H9 (cell line): ENCODE data around the gene CEP68. TPM values are rescaled to one million over a fixed set of nuclear protein-coding genes. Genes with fewer than 3 reads are reported as not detected.

Experiments
- DNase-seq: peaks from one replicate; pipeline ENCODE4 v3.0.0-alpha.2; 2017
- H2AFZ ChIP-seq: one replicate; pipeline ENCODE4 v1.6.1; 2013; ENCODE audit warnings: mild to moderate bottlenecking, low read length, control low read depth, moderate library complexity
- H2AK5ac ChIP-seq: 2 replicates; pipeline ENCODE4 v1.6.1; 2013; ENCODE audit warnings: low read length, control low read depth, mixed read lengths; ENCODE audit not compliant: insufficient read length
- H2BK120ac ChIP-seq: one replicate; pipeline ENCODE4 v1.6.1; 2013; ENCODE audit warnings: low read depth, mild to moderate bottlenecking, low read length, control low read depth, inconsistent platforms; ENCODE audit not compliant: poor library complexity, severe bottlenecking
- H2BK12ac ChIP-seq: 2 replicates; pipeline ENCODE4 v1.6.1; 2013; ENCODE audit warnings: low read length, control low read depth, mixed read lengths, low read depth; ENCODE audit not compliant: insufficient read length
- H2BK15ac ChIP-seq: 2 replicates; pipeline ENCODE4 v1.6.1; 2013; ENCODE audit warnings: low read depth, low read length, control low read depth
- H2BK20ac ChIP-seq: one replicate; pipeline ENCODE4 v1.6.1; 2013; ENCODE audit warnings: low read depth, mild to moderate bottlenecking, low read length, control low read depth, inconsistent platforms; ENCODE audit not compliant: poor library complexity, severe bottlenecking
- H2BK5ac ChIP-seq: 2 replicates; pipeline ENCODE4 v1.6.1; 2013; ENCODE audit warnings: low read length, control low read depth, mixed read lengths; ENCODE audit not compliant: insufficient read length
- H3K14ac ChIP-seq: 2 replicates; pipeline ENCODE4 v1.6.1; 2013; ENCODE audit warnings: low read length, control low read depth; ENCODE audit not compliant: insufficient read depth
- H3K18ac ChIP-seq: 2 replicates; pipeline ENCODE4 v1.6.1; 2013; ENCODE audit warnings: low read depth, mild to moderate bottlenecking, mixed read lengths, low read length, control low read depth; ENCODE audit not compliant: insufficient read length
- H3K23ac ChIP-seq: 2 replicates; pipeline ENCODE4 v1.6.1; 2013; ENCODE audit warnings: low read length, control low read depth, mixed read lengths, low read depth; ENCODE audit not compliant: insufficient read length
- H3K23me2 ChIP-seq: 2 replicates; pipeline ENCODE4 v1.6.1; 2013; ENCODE audit warnings: low read depth, mild to moderate bottlenecking, mixed read lengths, low read length, control low read depth; ENCODE audit not compliant: insufficient read length, poor library complexity, severe bottlenecking
- H3K27ac ChIP-seq: 2 replicates; pipeline ENCODE4 v1.5.1; 2013; ENCODE audit warnings: low read length, control low read depth, mixed read lengths, low read depth; ENCODE audit not compliant: insufficient read length
- H3K27me3 ChIP-seq: 2 replicates; pipeline ENCODE4 v1.6.1; 2013; ENCODE audit warnings: low read length, control low read depth, inconsistent platforms; ENCODE audit not compliant: insufficient read depth
- H3K4ac ChIP-seq: 2 replicates; pipeline ENCODE4 v1.6.1; 2013; ENCODE audit warnings: low read depth, mild to moderate bottlenecking, control low read depth, inconsistent platforms, low read length, moderate library complexity
- H3K4me1 ChIP-seq: 2 replicates; pipeline ENCODE4 v1.6.1; 2013; ENCODE audit warnings: low read length, control low read depth, inconsistent platforms; ENCODE audit not compliant: insufficient read depth
- H3K4me2 ChIP-seq: 2 replicates; pipeline ENCODE4 v1.6.1; 2013; ENCODE audit warnings: low read length, control low read depth, mixed read lengths; ENCODE audit not compliant: insufficient read length, insufficient read depth
- H3K56ac ChIP-seq: 2 replicates; pipeline ENCODE4 v1.6.1; 2013; ENCODE audit warnings: low read depth, mild to moderate bottlenecking, mixed read lengths, low read length, control low read depth; ENCODE audit not compliant: insufficient read length
- H3K79me1 ChIP-seq: 2 replicates; pipeline ENCODE4 v1.6.1; 2013; ENCODE audit warnings: low read depth, mild to moderate bottlenecking, moderate library complexity, low read length, control low read depth, inconsistent platforms; ENCODE audit not compliant: insufficient read depth, poor library complexity, severe bottlenecking
- H3K79me2 ChIP-seq: 2 replicates; pipeline ENCODE4 v1.6.1; 2013; ENCODE audit warnings: low read length, control low read depth, inconsistent platforms; ENCODE audit not compliant: insufficient read depth
- H3K9ac ChIP-seq: 2 replicates; pipeline ENCODE4 v1.6.1; 2013; ENCODE audit warnings: low read length, control low read depth, mixed read lengths; ENCODE audit not compliant: insufficient read length; ENCODE audit errors: extremely low read depth
- H3K9me3 ChIP-seq: one replicate; pipeline ENCODE4 v1.6.1; 2013; ENCODE audit warnings: low read depth, low read length, inconsistent platforms; ENCODE audit not compliant: control insufficient read depth
- H3T11ph ChIP-seq: one replicate; pipeline ENCODE4 v1.6.1; 2013; ENCODE audit warnings: mild to moderate bottlenecking, low read length, control low read depth, inconsistent platforms
- H4K20me1 ChIP-seq: one replicate; pipeline ENCODE4 v1.6.1; 2013; ENCODE audit not compliant: control insufficient read depth, insufficient read length, insufficient read depth
- H4K5ac ChIP-seq: 2 replicates; pipeline ENCODE4 v1.6.1; 2013; ENCODE audit warnings: low read depth, mild to moderate bottlenecking, mixed read lengths, low read length, control low read depth; ENCODE audit not compliant: insufficient read length
- H4K8ac ChIP-seq: replicated peaks from 2 replicates; pipeline ENCODE4 v1.6.1; 2013; ENCODE audit warnings: low read length, control low read depth, mixed read lengths, low read depth; ENCODE audit not compliant: insufficient read length
- H4K91ac ChIP-seq: 2 replicates; pipeline ENCODE4 v1.6.1; 2013; ENCODE audit warnings: low read depth, mild to moderate bottlenecking, moderate library complexity, mixed read lengths, low read length, control low read depth; ENCODE audit not compliant: insufficient read length
- H3K27ac Mint-ChIP-seq, 3 experiments: 2 replicates in 2 of 3; 3 replicates in 1 of 3; pipeline ENCODE4 v1.8.0; 2020 to 2021; ENCODE audit warnings: mixed read lengths in 3 of 3, mild to moderate bottlenecking in 1 of 3, moderate library complexity in 1 of 3
- H3K27me3 Mint-ChIP-seq: 2 replicates; pipeline ENCODE4 v1.8.0; 2021; ENCODE audit warnings: low read depth, mild to moderate bottlenecking, moderate library complexity, mixed read lengths
- H3K36me3 Mint-ChIP-seq, 3 experiments: 2 replicates in 2 of 3; 3 replicates in 1 of 3; pipeline ENCODE4 v1.8.0; 2020 to 2021; ENCODE audit warnings: low read depth in 3 of 3, mixed read lengths in 3 of 3; ENCODE audit not compliant: insufficient read depth in 1 of 3
- H3K4me1 Mint-ChIP-seq, 2 experiments: 2 replicates each; pipeline ENCODE4 v1.8.0; 2020; ENCODE audit warnings: mixed read lengths in 2 of 2
- H3K4me3 Mint-ChIP-seq, 2 experiments: 2 replicates in 1 of 2; 3 replicates in 1 of 2; pipeline ENCODE4 v1.8.0; 2020 to 2021; ENCODE audit warnings: mild to moderate bottlenecking in 2 of 2, mixed read lengths in 2 of 2, moderate library complexity in 1 of 2
- H3K9me3 Mint-ChIP-seq, 2 experiments: 2 replicates in 1 of 2; 3 replicates in 1 of 2; pipeline ENCODE4 v1.8.0; 2020; ENCODE audit warnings: mild to moderate bottlenecking in 2 of 2, mixed read lengths in 2 of 2, moderate library complexity in 1 of 2
- WGBS: extraction: QIAGEN DNeasy Blood & Tissue Kit; methylation state at CpG from one replicate; pipeline ENCODE4 v1.1.7; 2013; ENCODE audit warnings: missing lambda C conversion rate, low lambda C conversion rate, mixed read lengths; ENCODE audit not compliant: insufficient read length; ENCODE audit errors: extremely low coverage; 5-methylcytosine and 5-hydroxymethylcytosine counted together
- total RNA-seq: library from RNA; stranded (reverse); gene quantifications from 2 replicates; pipeline ENCODE4 v1.2.1, GENCODE V29; 2021
- TF ChIP-seq, protein P1 (sequence below): fragments of 200-600 bp; sonication (generic); conservative IDR thresholded peaks from 3 replicates; pipeline ENCODE4 v1.8.0; 2021; ENCODE audit warnings: antibody characterized with exemption, mild to moderate bottlenecking

The CEP68 gene
- total RNA-seq, 1 experiment from 2014 or later, result 20.2 TPM

DNA sequence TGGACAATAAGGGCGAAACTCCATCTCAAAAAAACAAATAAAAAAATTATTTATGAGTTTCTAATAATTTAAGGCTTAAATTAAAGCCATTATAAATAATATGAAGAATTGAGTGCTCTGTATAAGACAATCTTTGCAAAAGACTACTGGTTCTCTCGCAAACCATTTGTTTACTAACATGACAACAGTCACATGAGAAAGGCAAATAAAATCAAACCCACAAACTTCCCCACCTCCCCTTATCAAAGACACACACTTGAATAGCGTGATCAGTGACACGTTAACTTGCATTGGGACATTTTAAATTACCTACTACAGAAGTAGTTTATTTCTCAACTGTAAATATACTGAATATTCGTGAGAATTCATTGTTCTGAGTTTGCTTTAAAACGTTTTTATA is 52.6 kb downstream of the CEP68 start:
- H3K14ac ChIP-seq, result no peak overlapping the region
- no peak overlapping the region for H2AK5ac ChIP-seq
- Mint-ChIP-seq H3K4me1 (peaks cover 0 to 3% of the 10 kb centered on the region in 2 experiments; a peak in 2 of 4 replicates), H3K9me3 (no peaks in the 10 kb centered on the region), H3K27me3 (no peaks in the 10 kb centered on the region), H3K27ac (no peak overlapping the region), H3K36me3 (peaks cover 1 to 16% (median 15%) of the 10 kb centered on the region in 3 experiments; a peak in 6 of 7 replicates), H3K4me3 (no peak overlapping the region)
- H3K27ac ChIP-seq, result no peak overlapping the region
- H3K79me2 ChIP-seq, result peaks cover 13% of the 10 kb centered on the region; the same call in 1 of the 2 replicates
- no peak overlapping the region for H2AFZ ChIP-seq
- H2BK12ac ChIP-seq, result no peak overlapping the region
- DNase-seq, result no peak
- H3K9me3 ChIP-seq, result no peaks in the 10 kb centered on the region
- H2BK120ac ChIP-seq, result no peak overlapping the region
- H4K8ac ChIP-seq, result no peak overlapping the region
- no peak overlapping the region for H2BK5ac ChIP-seq
- H3K9ac ChIP-seq, result no peak overlapping the region
- H3K18ac ChIP-seq, result no peak overlapping the region
- no peak overlapping the region for H2BK20ac ChIP-seq
- no peak overlapping the region for H3K23ac ChIP-seq
- H3K56ac ChIP-seq, result no peak overlapping the region
- H3K23me2 ChIP-seq, result no peaks in the 10 kb centered on the region
- no peaks in the 10 kb centered on the region for H3K27me3 ChIP-seq
- H2BK15ac ChIP-seq, result no peak overlapping the region
- no peaks in the 10 kb centered on the region for H4K20me1 ChIP-seq
- no peak overlapping the region for H4K5ac ChIP-seq
- H3T11ph ChIP-seq, result no peak overlapping the region
- TF ChIP-seq, protein P1, sequence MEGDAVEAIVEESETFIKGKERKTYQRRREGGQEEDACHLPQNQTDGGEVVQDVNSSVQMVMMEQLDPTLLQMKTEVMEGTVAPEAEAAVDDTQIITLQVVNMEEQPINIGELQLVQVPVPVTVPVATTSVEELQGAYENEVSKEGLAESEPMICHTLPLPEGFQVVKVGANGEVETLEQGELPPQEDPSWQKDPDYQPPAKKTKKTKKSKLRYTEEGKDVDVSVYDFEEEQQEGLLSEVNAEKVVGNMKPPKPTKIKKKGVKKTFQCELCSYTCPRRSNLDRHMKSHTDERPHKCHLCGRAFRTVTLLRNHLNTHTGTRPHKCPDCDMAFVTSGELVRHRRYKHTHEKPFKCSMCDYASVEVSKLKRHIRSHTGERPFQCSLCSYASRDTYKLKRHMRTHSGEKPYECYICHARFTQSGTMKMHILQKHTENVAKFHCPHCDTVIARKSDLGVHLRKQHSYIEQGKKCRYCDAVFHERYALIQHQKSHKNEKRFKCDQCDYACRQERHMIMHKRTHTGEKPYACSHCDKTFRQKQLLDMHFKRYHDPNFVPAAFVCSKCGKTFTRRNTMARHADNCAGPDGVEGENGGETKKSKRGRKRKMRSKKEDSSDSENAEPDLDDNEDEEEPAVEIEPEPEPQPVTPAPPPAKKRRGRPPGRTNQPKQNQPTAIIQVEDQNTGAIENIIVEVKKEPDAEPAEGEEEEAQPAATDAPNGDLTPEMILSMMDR, result no peak
- no peak overlapping the region for H4K91ac ChIP-seq
- peaks cover 20% of the 10 kb centered on the region for H3K79me1 ChIP-seq
- no peak overlapping the region for H3K4ac ChIP-seq
- no peak overlapping the region for H3K4me2 ChIP-seq
- no CpG with 5 or more reads among the region's 6 CpGs for WGBS
- H3K4me1 ChIP-seq, result no peaks in the 10 kb centered on the region
